Suprapubic skin (tissue), 4 donors: ENCODE results near the gene NR6A1.

Experiments used
- EP300 ChIP-seq: sonication (generic); formaldehyde crosslinking; IDR thresholded peaks from one replicate; pipeline ENCODE4 v1.6.1; 2017; ENCODE audit warnings: antibody characterized with exemption
- POLR2A ChIP-seq, 2 donors: fragments of 450-650 bp; IDR thresholded peaks; one replicate each; pipeline ENCODE4 v1.6.1; 2017; ENCODE audit warnings: antibody characterized with exemption in 2 of 2, mild to moderate bottlenecking in 2 of 2, moderate library complexity in 2 of 2
- POLR2AphosphoS5 ChIP-seq, 3 donors: sonication (generic); formaldehyde crosslinking; IDR thresholded peaks; one replicate each; pipeline ENCODE4 v1.6.1; 2017; ENCODE audit warnings: antibody characterized with exemption in 3 of 3
- TF ChIP-seq, protein P1 (sequence below), 2 donors: fragments of 200-600 bp in 1 of 2; fragments of 450-650 bp in 1 of 2; sonication (generic) in 1 of 2; IDR thresholded peaks; one replicate each; pipeline ENCODE4 v1.5.1; 2016 to 2019; ENCODE audit warnings: antibody characterized with exemption in 2 of 2, mild to moderate bottlenecking in 1 of 2, moderate library complexity in 1 of 2

DNA sequence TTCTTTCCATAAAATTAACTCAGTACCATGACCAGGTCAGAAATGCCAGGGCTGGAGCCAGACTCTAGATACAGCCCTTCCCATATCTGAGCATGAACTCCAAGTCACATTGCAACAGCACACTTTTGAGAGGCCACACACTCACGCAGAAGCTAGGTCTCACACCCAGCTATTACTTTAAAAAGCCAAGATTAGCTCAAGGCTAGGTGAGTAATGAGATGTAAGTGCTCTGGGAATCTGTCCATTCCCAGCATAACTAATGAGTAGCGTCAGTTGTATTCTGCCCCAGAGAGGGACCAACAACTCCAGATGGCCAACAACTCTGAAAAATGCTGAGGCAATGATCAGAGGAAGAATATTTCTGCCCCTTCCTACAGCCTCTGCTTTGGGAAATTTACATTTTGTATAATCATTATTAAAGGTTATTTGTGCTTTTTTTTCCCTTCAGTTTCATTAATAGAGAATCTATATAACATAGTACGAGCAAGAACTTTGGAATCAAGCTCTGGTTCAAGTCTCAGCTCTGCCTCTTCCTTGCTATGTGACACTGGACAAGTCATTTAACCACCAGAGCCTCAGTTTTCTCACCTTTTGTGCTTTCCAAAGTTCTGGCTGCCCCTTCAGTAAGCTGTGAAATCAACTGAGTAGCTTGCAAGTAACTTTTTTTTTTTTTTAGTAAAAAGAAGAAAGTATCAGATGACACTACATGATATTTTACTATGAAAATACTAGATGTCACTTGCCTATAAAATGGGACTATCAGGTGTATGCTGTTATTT is 118.3 kb downstream of the NR6A1 start:
- TF ChIP-seq, protein P1, sequence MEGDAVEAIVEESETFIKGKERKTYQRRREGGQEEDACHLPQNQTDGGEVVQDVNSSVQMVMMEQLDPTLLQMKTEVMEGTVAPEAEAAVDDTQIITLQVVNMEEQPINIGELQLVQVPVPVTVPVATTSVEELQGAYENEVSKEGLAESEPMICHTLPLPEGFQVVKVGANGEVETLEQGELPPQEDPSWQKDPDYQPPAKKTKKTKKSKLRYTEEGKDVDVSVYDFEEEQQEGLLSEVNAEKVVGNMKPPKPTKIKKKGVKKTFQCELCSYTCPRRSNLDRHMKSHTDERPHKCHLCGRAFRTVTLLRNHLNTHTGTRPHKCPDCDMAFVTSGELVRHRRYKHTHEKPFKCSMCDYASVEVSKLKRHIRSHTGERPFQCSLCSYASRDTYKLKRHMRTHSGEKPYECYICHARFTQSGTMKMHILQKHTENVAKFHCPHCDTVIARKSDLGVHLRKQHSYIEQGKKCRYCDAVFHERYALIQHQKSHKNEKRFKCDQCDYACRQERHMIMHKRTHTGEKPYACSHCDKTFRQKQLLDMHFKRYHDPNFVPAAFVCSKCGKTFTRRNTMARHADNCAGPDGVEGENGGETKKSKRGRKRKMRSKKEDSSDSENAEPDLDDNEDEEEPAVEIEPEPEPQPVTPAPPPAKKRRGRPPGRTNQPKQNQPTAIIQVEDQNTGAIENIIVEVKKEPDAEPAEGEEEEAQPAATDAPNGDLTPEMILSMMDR (IDR thresholded peaks at IDR 0.05) = no peak
- TF ChIP-seq POLR2AphosphoS5 (IDR thresholded peaks at IDR 0.05) (no peak), EP300 (no peak), POLR2A (IDR thresholded peaks at IDR 0.05) (no peak)
